ENCODE results near the gene PBX1. TPM values are rescaled to one million over a fixed set of nuclear protein-coding genes. Genes with fewer than 3 reads are reported as not detected.

Gene PBX1
- total and polyA plus RNA-seq, 4 donors: 2.2 to 17.3 (median 5.1) TPM

DNA sequence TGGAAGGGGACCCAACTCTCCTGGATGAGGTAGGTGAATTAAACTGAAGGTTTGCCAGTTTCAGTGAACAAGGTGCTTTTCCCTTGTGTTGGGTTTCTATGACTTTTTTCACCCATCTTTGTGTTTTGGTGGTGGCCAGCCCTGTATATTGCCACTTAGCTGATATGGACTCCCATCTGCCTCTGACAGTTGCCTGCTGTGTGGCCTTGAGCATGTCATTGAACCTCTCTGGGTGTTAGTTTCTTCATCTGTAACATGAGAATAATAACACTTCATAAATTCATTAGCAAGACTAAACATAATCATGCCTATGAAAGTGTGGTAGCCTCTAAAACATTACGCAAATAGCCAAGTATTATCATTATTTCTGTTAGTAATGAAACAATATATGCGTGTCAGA, 141.7 kb downstream of the PBX1 start:
- Histone ChIP-seq H3K27me3 (ENCODE audit: control insufficient read depth in 4 of 4, insufficient read depth in 4 of 4, low read length in 3 of 4) (no peaks in the 10 kb centered on the region), H3K9ac (ENCODE audit: low read depth in 1 of 2, low read length in 2 of 2) (no peak overlapping the region), H3K4me1 (ENCODE audit: control insufficient read depth in 4 of 4, insufficient read depth in 4 of 4, low read length in 3 of 4) (peaks cover 0 to 5% (median 0%) of the 10 kb centered on the region in 4 donors), H3K9me3 (ENCODE audit: control insufficient read depth in 4 of 4, low read length in 3 of 4) (no peaks in the 10 kb centered on the region), H3K4me3 (ENCODE audit: low read depth in 1 of 3, low read length in 3 of 3) (no peak overlapping the region), H3K36me3 (ENCODE audit: control insufficient read depth in 4 of 4, insufficient read depth in 3 of 4, low read depth in 1 of 4, low read length in 3 of 4) (no peaks in the 10 kb centered on the region), H3K27ac (ENCODE audit: low read depth in 1 of 2, low read length in 2 of 2) (no peak overlapping the region)
- TF ChIP-seq NR2F2 (IDR thresholded peaks at IDR 0.05) (no peak), GABPA (IDR thresholded peaks at IDR 0.05 in 1 of 2, conservative IDR thresholded peaks at IDR 0.05 in 1 of 2) (no peak), RXRA (IDR thresholded peaks at IDR 0.05) (no peak), JUND (IDR thresholded peaks at IDR 0.05) (no peak), FOXA2 (IDR thresholded peaks at IDR 0.05) (no peak), EGR1 (IDR thresholded peaks at IDR 0.05; ENCODE audit: low read depth in 2 of 2) (no peak), HNF4G (IDR thresholded peaks at IDR 0.05) (no peak)
- TF ChIP-seq, protein P1, sequence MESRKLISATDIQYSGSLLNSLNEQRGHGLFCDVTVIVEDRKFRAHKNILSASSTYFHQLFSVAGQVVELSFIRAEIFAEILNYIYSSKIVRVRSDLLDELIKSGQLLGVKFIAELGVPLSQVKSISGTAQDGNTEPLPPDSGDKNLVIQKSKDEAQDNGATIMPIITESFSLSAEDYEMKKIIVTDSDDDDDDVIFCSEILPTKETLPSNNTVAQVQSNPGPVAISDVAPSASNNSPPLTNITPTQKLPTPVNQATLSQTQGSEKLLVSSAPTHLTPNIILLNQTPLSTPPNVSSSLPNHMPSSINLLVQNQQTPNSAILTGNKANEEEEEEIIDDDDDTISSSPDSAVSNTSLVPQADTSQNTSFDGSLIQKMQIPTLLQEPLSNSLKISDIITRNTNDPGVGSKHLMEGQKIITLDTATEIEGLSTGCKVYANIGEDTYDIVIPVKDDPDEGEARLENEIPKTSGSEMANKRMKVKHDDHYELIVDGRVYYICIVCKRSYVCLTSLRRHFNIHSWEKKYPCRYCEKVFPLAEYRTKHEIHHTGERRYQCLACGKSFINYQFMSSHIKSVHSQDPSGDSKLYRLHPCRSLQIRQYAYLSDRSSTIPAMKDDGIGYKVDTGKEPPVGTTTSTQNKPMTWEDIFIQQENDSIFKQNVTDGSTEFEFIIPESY (IDR thresholded peaks at IDR 0.05): no peak
- TF ChIP-seq, protein P2, sequence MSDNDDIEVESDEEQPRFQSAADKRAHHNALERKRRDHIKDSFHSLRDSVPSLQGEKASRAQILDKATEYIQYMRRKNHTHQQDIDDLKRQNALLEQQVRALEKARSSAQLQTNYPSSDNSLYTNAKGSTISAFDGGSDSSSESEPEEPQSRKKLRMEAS (IDR thresholded peaks at IDR 0.05): no peak
- TF ChIP-seq, protein P3, sequence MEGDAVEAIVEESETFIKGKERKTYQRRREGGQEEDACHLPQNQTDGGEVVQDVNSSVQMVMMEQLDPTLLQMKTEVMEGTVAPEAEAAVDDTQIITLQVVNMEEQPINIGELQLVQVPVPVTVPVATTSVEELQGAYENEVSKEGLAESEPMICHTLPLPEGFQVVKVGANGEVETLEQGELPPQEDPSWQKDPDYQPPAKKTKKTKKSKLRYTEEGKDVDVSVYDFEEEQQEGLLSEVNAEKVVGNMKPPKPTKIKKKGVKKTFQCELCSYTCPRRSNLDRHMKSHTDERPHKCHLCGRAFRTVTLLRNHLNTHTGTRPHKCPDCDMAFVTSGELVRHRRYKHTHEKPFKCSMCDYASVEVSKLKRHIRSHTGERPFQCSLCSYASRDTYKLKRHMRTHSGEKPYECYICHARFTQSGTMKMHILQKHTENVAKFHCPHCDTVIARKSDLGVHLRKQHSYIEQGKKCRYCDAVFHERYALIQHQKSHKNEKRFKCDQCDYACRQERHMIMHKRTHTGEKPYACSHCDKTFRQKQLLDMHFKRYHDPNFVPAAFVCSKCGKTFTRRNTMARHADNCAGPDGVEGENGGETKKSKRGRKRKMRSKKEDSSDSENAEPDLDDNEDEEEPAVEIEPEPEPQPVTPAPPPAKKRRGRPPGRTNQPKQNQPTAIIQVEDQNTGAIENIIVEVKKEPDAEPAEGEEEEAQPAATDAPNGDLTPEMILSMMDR (IDR thresholded peaks at IDR 0.05; ENCODE audit: low read depth, low read length, missing input control): no peak
- 96% methylated on average over 2 of the region's 2 CpGs for WGBS
- DNase-seq (ENCODE audit: low spot score): no peak

DNA sequence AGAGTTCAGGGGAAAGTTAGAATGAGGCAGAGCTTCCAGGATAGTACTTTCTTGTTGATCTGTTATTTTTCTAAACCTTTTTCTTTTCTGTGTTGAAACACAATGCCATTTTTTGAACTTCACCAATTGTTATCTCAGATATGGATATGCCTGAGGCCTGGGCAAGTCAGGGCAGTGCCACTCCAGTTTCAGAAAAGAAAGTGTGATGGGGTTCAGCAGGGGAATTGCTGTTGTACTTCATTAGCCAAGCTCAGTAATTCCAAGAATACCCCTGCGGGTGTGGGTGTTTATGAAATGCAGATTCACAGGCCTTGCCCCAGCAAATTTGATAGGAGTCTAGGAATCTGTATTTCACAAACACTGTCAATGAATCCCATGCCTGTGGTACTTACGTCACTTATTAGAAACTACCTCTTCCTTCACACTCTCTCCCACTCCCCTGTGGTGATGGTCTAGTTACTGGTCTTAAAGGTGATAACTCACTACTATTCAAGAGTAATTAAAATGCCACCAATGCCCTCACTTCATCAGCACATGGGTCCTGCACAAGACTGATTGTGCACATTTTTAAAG, 142.3 kb downstream of the PBX1 start:
- DNase-seq (ENCODE audit: low spot score): no peak
- no peak overlapping the region for H3K4me3 ChIP-seq (ENCODE audit: low read depth in 1 of 3, low read length in 3 of 3)
- no peaks in the 10 kb centered on the region for H3K27me3 ChIP-seq (ENCODE audit: control insufficient read depth in 4 of 4, insufficient read depth in 4 of 4, low read length in 3 of 4)
- H3K4me1 ChIP-seq (ENCODE audit: control insufficient read depth in 4 of 4, insufficient read depth in 4 of 4, low read length in 3 of 4): peaks cover 0 to 4% (median 0%) of the 10 kb centered on the region in 4 donors
- H3K36me3 ChIP-seq (ENCODE audit: control insufficient read depth in 4 of 4, insufficient read depth in 3 of 4, low read depth in 1 of 4, low read length in 3 of 4): no peaks in the 10 kb centered on the region
- H3K27ac ChIP-seq (ENCODE audit: low read depth in 1 of 2, low read length in 2 of 2): no peak overlapping the region
- WGBS: 96% methylated on average over 2 of the region's 2 CpGs
- no peak overlapping the region for H3K9ac ChIP-seq (ENCODE audit: low read depth in 1 of 2, low read length in 2 of 2)
- H3K9me3 ChIP-seq (ENCODE audit: control insufficient read depth in 4 of 4, low read length in 3 of 4): no peaks in the 10 kb centered on the region
- no peak for TF ChIP-seq FOXA2 (IDR thresholded peaks at IDR 0.05)
- TF ChIP-seq, protein P2 (IDR thresholded peaks at IDR 0.05): no peak
- no peak for TF ChIP-seq YY1 (IDR thresholded peaks at IDR 0.05)
- TF ChIP-seq RXRA (IDR thresholded peaks at IDR 0.05): no peak
- TF ChIP-seq GABPA (IDR thresholded peaks at IDR 0.05 in 1 of 2, conservative IDR thresholded peaks at IDR 0.05 in 1 of 2): no peak
- TF ChIP-seq, protein P4, sequence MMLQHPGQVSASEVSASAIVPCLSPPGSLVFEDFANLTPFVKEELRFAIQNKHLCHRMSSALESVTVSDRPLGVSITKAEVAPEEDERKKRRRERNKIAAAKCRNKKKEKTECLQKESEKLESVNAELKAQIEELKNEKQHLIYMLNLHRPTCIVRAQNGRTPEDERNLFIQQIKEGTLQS (IDR thresholded peaks at IDR 0.05): no peak
- TF ChIP-seq, protein P5, sequence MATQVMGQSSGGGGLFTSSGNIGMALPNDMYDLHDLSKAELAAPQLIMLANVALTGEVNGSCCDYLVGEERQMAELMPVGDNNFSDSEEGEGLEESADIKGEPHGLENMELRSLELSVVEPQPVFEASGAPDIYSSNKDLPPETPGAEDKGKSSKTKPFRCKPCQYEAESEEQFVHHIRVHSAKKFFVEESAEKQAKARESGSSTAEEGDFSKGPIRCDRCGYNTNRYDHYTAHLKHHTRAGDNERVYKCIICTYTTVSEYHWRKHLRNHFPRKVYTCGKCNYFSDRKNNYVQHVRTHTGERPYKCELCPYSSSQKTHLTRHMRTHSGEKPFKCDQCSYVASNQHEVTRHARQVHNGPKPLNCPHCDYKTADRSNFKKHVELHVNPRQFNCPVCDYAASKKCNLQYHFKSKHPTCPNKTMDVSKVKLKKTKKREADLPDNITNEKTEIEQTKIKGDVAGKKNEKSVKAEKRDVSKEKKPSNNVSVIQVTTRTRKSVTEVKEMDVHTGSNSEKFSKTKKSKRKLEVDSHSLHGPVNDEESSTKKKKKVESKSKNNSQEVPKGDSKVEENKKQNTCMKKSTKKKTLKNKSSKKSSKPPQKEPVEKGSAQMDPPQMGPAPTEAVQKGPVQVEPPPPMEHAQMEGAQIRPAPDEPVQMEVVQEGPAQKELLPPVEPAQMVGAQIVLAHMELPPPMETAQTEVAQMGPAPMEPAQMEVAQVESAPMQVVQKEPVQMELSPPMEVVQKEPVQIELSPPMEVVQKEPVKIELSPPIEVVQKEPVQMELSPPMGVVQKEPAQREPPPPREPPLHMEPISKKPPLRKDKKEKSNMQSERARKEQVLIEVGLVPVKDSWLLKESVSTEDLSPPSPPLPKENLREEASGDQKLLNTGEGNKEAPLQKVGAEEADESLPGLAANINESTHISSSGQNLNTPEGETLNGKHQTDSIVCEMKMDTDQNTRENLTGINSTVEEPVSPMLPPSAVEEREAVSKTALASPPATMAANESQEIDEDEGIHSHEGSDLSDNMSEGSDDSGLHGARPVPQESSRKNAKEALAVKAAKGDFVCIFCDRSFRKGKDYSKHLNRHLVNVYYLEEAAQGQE (IDR thresholded peaks at IDR 0.05): no peak
- TF ChIP-seq RAD21 (IDR thresholded peaks at IDR 0.05): no peak
- TF ChIP-seq HNF4G (IDR thresholded peaks at IDR 0.05): no peak
- TF ChIP-seq, protein P3 (IDR thresholded peaks at IDR 0.05; ENCODE audit: low read depth, low read length, missing input control): no peak
- TF ChIP-seq, protein P1 (IDR thresholded peaks at IDR 0.05): no peak
- TF ChIP-seq JUND (IDR thresholded peaks at IDR 0.05): no peak
- no peak for TF ChIP-seq HNF4A (conservative IDR thresholded peaks at IDR 0.05)
- TF ChIP-seq TAF1 (conservative IDR thresholded peaks at IDR 0.05): no peak
